GM21528 (cell line): Measurements from ENCODE around the gene DNAJC22.
A peak's percentile ranks its signal among the peaks of the same experiment; 100 is the strongest.
"Not testable (repeated sequence)": the region's sequence is repeated elsewhere in the genome, so short reads cannot be mapped to it uniquely, and the experiment has no call there.

Source experiments
- ATAC-seq: cut with Tn5 transposase; IDR thresholded peaks from one replicate; pipeline ENCODE4 v1.9.1; 2021; ENCODE audit warnings: mild to moderate bottlenecking, moderate library complexity; ENCODE audit not compliant: unreplicated experiment, low FRiP score

The DNAJC22 gene

GRCh38 chr12:49330631-49331379 lies 15.9 kb upstream of the DNAJC22 start:
- no peak for ATAC-seq

GRCh38 chr12:49331380-49332222 lies 15.1 kb upstream of the DNAJC22 start:
- ATAC-seq: no peak

GRCh38 chr12:49332441-49332861 lies 14.2 kb upstream of the DNAJC22 start:
- no peak for ATAC-seq

- ATAC-seq: no peak
Measured at GRCh38 chr12:49332891-49333371, 13.8 kb upstream of the DNAJC22 start.

- not testable (repeated sequence) for ATAC-seq
Measured at GRCh38 chr12:49333778-49334177, 12.9 kb upstream of the DNAJC22 start.

GRCh38 chr12:49334226-49334625 lies 12.5 kb upstream of the DNAJC22 start:
- no peak for ATAC-seq

GRCh38 chr12:49334681-49335080 lies 12.0 kb upstream of the DNAJC22 start:
- no peak for ATAC-seq

GRCh38 chr12:49335118-49335954 lies 11.4 kb upstream of the DNAJC22 start:
- ATAC-seq: no peak

GRCh38 chr12:49335955-49336644 lies 10.6 kb upstream of the DNAJC22 start:
- ATAC-seq: no peak

- ATAC-seq: peak; percentile 64
Measured at GRCh38 chr12:49336645-49337584, 9.8 kb upstream of the DNAJC22 start, which contains the start of gene C1QL4. TSS of gene C1QL4 (minus strand) at chr12:49337188. CDS start at chr12:49336477, 711 bp downstream.

GRCh38 chr12:49338830-49339463 lies 7.7 kb upstream of the DNAJC22 start:
- no peak for ATAC-seq

- no peak for ATAC-seq
Measured at GRCh38 chr12:49339464-49339861, 7.2 kb upstream of the DNAJC22 start.

GRCh38 chr12:49340095-49340870 lies 6.4 kb upstream of the DNAJC22 start:
- no peak for ATAC-seq

GRCh38 chr12:49340971-49341776 lies 5.5 kb upstream of the DNAJC22 start:
- no peak for ATAC-seq

- no peak for ATAC-seq
Measured at GRCh38 chr12:49341777-49342065, 5.0 kb upstream of the DNAJC22 start.

GRCh38 chr12:49342066-49342913 lies 4.4 kb upstream of the DNAJC22 start:
- ATAC-seq: peak; percentile 49
